DMS79 treated with DMSO at 0.1 percent for 48 hours (cell line): ENCODE results near the gene SMARCD2.
A peak's percentile ranks its signal among the peaks of the same experiment; 100 is the strongest.
"Not testable (repeated sequence)": the region's sequence is repeated elsewhere in the genome, so short reads cannot be mapped to it uniquely, and the experiment has no call there.

ENCODE experiments used
- DNase-seq: peaks from one replicate; lab custom pipeline; 2025; lab: John Stamatoyannopoulos, UW

SMARCD2 gene

DNA sequence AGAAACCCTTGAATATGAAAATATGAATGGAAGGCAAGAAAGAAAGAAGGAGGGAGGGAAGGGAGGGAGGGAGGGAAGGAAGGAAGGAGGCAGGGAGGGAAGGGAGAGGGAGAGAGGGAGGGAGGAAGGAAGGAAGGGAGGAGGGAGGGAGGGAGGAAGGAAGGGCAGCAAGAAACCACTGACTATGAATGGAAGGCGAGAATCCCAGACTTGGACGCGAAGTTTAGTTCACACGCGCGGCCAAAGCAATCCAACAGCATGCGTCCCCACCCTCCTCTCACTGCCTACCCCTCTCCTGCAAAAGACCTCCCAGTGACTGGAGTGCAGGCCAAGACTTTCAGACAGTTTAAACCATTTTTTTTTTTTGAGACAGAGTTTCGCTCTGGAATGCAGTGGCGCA lies 7.9 kb upstream of the SMARCD2 start:
- no peak for DNase-seq

DNA sequence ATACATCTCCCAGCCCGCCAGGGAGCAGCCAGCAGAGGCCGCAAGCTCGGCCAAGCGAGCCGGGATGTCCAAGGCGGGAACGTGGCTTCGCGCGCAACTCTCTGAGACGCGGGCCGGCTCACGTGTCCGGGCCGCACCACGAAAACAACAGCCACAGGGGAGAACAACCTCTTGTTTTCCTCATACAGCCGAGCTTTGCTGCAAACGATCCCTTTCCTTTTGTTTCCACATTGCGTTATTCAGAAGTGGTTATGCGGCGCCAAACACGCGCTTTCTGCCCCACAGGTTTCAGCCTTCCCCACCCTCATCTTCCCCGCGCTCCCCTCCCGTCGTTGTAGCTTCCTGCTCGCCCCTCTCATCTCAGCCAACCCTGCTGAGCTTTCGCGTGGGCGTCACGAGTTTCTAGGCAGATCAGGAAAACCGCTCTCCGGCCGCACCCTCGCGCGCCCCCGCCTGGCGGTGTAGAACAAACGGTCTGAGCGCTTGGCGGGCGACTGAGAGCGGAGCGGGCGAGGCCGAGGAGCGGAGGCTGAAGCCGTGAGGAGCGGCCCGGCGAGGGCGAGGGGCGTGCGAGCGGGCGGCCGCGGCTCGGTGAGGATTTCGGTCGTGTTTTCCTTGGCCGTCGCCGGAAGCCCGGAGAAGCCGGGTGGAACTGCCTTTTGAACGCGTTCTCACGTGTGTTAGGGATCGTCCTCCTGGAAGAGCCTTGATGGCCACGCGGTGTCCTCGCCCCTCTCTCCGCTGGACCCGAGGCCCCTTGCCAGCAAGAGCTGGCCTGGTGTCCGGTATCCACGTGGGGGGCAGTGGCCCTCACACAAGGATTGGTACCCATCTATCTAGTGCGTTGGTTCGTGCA lies 6.6 kb upstream of the SMARCD2 start:
- no peak for DNase-seq

DNA sequence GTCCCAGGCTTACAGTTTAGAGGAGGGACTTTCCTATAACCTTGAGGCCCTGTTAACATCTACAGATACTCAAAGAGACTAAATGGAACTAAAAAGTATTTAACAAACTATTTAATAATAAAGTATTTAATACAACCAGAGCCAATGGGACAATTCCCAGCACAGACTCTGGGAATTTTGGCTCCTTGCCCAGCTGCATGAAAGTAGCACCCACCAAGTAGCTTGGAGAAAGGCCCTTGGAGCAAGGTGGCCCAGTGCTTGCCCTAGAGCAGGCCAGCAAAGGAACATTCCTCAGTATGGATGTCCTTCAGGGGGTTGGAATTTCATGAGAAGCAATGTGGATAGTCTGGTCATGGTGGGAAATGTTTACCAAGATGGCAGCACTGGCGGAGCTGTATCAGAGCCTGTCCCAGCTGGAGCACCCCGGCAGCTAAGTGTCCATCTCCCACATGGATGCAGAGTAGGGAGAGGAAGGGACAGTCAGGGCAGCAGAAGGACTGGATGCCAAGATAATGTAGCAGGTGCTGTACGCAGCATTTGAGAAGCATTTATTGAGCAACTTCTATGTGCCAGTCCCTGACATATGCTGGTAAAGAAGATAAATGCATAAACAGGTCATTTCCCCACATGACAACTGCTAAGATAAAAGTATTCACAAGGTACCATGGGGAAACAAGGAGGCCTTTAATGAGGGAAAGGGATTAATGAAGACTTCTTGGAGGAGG lies 5.2 kb upstream of the SMARCD2 start:
- DNase-seq = no peak

DNA sequence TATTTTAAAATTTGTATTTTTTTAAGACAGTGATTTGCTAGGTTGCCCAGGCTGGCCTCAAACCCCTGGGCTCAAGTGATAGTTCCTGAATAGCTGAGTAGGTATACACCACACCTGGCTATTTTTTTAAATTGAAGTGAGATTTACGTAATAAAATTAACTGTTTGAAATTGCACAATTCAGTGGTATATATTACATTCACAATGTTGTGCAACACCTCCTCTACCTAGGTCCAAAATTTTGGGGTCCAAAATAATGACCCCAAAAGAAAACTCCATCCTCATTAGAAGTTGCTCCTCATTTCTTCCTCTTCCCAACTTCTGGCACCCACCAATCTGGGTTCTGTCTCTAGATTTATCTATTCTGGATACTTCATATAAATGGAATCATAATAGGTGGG lies 3.0 kb upstream of the SMARCD2 start:
- DNase-seq = no peak

DNA sequence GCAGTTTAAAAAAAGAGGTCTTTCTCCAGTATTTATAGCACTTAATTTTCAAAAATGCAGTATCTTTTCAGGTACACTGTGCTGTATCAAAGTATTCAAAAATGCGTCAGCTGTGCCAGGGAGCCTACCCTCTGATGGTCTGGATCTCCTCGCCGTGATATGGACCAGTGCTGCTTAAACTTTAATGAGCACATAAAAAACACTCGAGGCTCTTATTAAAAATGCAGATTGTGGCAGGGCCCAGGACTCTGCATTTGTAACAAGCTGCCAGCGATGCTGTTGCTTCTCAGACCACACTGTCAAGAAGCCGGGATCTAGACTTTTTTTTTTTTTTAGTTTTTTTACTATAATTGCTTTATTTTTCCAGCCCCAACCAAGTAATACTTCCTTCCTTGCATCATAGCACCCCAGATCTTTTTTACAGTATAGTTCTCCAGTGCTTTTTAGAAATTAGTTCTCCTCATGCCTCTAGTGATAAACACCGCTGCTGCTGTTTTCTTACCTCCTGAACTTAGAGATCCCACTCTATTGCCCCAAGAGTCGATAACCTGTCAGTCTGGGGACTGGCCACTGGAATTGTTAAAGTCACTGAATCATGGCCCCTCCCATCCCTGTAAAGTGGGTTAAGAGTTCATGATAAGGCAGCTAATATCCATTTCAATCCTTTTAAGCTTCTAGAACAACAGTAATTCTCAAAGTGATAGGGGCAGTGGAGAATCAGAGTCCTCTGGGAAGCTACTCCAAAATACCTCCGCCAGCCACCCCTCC lies 1.6 kb upstream of the SMARCD2 start:
- DNase-seq = no peak

DNA sequence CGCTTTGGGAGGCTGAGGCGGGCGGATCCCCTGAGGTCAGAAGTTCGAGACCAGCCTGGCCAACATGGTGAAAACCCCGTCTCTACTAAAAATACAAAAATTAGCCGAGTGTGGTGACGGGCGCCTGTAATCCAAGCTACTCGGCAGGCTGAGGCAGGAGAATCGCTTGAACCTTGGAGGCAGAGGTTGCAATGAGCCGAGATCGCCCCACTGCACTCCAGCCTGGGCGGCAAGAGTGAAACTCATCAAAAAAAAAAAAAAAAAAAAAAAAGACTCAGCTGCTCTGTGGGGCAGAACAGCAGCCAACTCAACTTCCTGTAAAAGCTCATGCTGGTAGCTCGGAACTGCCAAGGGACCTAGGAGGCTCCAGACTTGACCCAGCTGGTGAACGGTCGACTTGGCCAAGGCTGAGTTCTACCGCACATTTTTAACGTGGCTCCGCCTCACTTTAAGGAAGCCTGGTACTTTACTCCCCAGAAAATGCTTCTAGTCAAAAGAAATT lies 953 bp upstream of the SMARCD2 start:
- DNase-seq = not testable (repeated sequence)

DNA sequence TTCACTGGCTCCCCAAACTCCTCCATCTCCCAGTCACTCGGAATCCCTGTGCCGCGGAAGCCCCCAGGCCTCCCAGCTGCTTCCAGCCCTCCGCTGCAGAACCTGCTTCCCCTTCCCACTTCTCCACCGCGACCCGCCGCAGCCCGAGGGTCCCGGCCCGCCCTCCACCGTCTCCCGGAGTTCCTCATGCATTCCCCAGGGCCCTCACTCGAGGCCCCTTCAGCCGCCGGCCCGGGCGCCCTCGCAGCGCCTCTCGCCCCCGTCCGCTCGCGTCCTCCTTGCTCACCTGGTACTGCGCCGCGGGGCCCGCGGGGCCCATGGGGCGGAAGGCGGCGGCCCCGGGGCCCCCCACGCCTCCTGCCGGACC lies 329 bp downstream of the SMARCD2 start:
- DNase-seq = no peak

DNA sequence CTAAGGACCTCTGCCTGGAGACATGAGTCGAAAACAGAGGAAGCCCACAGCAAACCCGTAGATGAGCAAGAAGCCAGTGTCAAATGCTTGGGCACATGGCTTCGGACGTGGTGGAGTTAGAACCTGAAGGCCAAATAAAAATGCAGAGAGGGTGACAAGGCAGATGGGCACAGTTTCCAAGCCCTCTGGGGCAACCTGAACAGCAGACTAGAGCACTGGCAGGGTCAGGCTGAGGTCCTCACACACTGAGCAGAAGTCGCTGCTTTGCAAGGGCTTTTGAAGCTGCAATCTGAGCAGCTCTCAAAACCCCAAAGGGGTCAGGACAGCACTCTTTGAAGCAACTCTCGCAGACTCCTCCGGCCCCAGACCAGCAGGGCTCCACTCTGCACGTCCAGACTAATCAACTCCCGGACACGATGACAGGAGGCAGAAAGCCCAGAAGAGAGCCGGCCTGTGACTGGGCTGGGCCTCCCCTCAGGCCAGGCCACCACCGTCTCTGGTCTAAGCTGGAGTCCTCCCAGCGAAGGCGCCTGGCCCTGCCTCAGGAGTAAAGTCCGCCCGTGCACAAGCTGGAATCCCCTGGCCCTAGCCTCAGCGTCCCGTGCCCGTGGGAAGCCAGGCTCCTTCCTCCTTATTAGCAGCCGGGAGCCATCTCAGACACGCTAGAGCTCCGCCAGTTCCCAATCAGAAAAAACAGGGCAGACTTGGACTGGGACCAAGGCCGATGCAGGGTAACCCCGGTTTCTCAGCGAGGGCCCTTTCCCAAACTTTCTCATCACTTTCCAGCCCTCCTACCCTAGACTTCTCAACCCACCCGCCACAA lies 924 bp downstream of the SMARCD2 start:
- peak; percentile 19 for DNase-seq

DNA sequence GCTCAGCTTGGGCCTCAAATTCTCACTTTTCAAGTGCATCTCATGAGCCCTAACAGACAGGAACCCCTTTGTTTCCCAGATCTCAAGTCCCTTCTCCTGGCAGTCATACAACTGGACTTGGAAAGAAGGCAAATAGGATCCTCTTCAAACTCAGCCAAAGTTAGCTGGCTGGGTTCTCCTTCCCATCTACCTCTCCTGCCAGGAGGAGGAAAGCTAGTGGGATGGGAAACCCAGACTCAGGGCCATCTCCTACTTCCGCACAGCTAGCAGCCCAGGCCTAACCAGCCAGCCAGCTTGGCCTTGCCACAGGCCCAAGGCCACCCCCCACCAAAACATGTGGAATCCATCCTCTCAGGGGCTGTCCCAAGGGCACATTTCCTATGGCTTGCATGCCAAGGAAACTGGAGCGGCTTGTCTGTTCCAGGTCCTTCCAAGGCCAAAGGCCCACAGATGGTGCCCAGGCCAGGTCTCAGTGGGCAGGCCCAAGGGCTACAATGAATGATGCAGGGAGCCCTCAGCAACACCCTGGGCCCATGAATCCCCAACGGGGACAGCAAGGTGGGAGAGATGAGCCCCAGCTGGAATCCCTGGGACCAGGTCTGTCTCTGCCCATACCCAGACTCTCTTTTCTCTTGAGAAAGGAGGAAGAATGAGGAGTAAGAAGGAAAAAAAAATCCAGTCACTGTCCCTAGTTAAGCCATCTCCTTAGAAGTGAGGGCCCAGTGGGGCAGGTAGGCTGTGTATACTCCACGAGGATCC lies 1.7 kb downstream of the SMARCD2 start:
- DNase-seq = no peak

DNA sequence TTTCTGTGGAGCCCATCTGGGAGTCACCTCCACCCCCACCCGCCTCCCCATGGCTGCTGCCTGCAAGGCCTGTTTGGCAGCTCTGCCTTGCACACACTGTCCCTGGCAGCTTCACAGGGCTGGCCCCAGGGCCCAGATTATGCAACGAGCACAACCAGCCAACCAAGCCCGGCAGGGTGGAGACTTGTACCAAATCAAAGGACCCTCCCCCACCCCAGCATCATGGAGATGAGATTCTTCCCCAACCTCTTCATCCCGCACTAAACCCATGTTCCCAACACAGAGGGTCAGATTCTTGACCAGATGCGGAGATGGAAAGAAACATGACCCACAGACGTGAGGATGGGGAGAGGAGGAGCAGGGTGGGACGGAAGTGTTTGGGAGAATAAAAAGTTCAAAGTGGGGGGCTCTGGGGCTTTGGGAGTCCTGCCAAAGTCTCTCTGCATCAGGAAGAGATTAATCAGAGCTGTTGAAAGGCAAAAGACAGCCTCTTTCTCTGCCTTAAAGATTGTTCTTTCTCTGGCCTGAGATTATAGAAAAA lies 3.8 kb downstream of the SMARCD2 start:
- DNase-seq = no peak

DNA sequence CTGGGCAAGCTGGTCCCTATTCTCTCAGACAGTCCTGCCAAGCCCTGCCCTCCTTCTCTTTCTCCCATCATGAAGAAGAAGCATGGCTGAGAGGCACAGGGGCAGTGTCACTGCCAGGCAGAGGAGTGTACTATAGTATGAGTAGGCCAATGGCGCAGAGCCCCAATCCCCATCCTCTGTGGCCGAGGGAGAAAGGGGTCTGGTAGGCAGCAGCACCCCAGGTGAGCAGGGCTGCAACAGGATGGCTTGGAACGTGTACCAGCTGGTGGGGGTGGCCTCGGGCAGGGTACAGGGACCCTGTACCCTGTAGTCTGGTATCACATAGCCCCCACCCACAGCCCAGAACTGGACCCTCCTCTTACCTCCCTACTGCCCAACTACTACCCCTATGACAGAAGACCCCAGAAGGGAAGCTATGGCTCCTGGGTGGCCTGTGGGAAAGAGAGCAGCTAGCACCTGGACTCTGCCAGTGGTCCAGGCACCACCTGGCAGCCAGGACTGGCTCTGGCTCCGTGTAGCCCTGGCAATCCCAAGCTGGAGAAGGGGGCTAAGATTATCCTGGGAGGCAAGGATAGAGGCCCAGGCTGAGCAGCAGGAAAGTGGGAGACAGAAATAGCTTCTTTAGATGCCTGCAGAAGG lies 4.4 kb downstream of the SMARCD2 start:
- DNase-seq = no peak

DNA sequence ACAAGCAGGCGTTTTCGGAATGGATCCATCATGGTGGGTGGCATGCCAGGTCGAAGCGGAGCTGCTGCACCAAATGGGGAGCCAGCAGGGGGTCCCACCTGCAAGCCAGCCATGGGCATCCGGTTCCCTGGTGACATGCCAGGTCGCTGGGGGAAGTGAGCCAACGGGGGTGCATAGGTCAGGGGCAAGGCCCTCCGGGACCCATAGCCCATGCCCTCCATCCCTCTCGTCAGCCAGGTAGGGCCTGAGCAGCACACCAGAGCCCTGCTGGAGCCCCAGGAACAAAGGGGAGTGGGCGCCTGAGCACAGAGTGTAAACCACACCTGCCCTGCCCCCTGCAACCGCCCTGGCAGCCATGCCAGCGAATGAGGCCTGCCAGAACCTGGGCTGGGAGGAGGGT lies 5.0 kb downstream of the SMARCD2 start:
- no peak for DNase-seq

DNA sequence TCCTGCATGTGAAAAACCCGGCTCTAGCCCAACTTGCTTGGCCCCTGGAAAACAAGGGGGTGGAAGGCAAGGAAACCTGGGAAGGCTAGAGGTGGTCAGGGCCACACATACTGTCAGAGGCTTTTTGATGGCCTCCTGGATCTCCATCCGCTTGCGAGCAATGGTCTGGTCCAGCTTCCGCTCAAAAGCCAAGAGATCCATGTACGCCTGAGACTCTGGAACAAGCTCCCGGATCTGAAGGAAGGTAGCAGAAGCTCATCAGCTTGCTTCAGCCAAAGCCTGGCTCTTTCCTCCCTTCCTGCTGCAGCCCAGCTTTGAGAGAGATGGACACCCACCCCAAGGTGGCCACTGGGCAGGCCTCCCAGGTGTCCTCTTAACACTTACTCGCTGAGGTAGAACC lies 5.7 kb downstream of the SMARCD2 start:
- DNase-seq = no peak

DNA sequence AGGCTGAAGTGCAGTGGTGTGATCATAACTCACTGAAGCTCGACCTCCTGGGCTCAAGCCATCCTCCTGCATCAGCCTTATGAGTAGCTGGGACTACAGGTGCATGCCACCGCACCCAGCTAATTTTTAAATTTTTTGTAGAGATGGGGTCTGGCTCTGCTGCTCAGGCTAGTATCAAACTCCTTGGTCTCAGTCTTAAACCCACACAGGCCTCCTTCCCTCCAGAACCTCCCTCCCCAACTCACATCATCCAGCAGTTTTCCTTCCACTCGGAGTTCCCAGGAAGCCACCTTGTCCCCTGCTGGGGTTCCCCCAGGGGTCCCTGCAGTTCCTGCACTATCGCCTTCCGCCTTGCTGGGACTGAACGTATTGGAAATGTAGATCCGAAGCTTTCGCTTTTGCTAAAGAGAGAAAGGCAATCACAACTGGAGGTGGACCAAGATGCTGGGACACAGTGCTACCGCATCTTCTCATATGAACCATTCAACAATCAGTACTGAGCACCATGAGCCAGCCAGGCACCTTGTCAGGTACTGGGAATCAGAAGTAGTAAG lies 7.2 kb downstream of the SMARCD2 start:
- no peak for DNase-seq

DNA sequence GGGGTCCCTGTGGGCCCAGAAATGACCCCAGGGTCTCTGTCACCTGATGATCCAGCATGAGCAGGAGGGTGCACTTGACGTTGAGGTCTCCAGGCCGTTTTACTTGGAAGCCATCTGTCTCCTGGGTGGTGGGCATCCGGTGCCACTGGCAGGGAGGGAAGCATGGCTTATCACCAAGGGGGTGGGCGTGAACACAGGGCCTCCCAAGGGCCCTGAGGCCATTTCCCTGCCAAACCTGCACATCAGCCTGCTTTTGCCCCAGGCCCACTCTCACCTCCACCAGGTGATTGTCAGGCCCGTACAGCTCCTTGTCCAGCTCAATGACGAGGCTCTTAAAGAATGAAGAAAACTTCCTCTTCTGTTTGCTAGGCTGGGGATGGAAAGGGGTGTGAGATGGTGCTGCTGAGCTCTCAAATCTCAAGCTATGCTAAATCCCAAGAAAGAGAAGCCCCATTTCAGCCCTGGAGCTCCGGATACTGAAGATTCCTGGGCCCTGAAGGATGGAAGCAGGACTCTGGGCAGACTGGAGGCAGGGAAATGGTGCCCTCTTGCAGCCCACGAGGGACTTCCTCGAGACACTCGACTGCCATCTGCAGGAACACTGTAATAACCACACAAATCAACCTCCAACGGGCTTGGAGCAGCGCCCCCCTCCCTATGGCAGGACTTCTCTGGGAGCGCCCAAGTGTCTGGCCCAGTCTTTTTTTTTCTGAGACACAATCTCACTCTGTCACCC lies 7.9 kb downstream of the SMARCD2 start:
- DNase-seq = no peak

DNA sequence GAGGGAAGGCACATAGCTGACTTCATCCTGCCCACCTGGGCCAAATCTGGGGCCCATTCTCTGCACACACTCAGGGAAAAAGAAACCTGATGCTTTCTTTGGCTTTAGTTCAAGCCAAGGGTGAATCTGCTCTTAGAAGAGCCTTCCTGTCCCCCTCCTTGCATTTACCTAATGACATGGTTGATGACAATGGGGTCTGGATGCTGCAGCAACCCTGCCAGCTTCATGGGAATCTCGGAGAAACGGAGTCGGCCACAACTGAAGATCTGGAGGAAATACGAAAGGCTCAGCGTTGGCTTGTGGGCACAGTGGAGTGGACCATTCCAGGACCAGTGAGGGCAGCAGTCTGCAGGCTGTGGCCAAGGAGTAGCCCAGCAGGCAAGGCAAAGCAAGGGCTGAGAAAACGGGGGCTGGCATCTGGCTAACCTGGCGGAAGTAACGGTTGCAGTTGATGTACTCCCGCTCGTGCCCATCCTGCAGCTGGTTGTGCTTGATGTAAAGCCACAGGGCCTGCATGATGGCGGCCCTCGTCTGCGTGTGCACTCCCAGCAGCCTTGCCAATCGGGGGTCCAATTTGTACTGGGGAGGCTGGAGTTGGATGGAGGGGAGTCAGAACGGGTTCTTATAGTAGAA lies 8.6 kb downstream of the SMARCD2 start:
- no peak for DNase-seq

DNA sequence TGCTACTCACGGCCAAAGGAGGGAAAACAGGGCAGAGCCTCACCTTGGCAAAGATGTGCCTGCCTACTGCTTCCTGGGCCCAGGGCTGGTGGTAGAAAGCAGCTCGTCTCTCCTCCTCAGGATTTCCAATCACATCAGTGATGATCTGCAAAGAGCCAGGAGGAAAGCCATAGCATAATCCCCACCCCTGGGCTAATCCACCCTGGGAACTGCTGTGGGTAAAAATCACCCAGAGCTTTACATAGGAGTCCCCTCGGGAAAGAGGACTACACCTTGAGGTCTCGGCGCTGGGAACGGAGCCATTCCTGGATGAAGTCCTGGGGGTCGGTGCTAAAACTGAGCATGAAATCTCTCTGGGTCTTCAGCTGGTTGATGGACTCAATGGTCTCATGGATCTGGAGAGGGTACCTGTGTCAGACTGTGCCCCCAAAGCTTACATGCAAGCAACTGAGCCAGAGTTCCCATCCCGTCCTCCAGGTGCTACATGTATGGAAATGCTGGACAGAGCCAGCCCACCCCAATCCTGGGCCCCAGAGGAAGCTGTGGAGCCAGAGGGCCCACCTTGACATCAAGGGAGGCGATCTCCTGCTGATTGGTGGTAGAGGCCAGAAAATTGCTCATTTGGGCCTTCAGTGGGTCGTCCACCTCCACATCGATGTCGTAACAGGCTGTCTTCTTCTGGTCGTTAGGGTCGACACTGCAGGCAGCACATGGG lies 9.3 kb downstream of the SMARCD2 start:
- no peak for DNase-seq

DNA sequence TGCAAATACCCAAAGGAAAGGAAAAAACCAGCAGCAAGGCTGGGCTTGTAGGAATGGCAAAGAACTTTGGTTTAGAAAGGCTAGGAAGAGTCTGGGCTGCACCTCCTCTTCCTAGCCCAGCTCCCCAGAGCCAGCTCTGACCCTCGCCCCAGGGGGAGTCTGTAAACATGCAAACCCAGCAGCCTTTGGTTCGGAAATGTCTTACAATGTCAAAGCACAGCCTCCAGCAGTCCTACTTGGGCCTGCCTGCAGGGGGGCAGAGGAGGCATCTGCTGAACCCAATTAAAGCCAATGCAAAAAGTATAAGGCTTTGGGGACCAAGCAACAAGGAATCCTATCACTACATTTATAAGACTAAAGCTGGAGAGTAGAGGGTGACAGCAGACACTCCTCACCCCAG lies 10.0 kb downstream of the SMARCD2 start:
- DNase-seq = no peak
